Sigmoid colon (tissue), 7 donors: ENCODE measurements around the gene ARL5B. TPM values are rescaled to one million over a fixed set of nuclear protein-coding genes. Genes with fewer than 3 reads are reported as not detected.

ENCODE experiments used
- DNase-seq: peaks from one replicate; pipeline ENCODE4 v3.0.0-alpha.2; 2019
- H3K27ac ChIP-seq, 4 donors: fragments of 200-600 bp; sonication (generic); one replicate each; pipeline ENCODE4 v1.5.1; 2016 to 2019; ENCODE audit warnings: mild to moderate bottlenecking in 1 of 4
- H3K27me3 ChIP-seq, 3 donors: fragments of 200-600 bp; sonication (generic); one replicate each; pipeline ENCODE4 v1.5.1; 2019; ENCODE audit warnings: mild to moderate bottlenecking in 1 of 3
- H3K36me3 ChIP-seq, 4 donors: fragments of 200-600 bp; sonication (generic); one replicate each; pipeline ENCODE4 v1.5.1; 2016 to 2019
- H3K4me1 ChIP-seq, 4 donors: fragments of 200-600 bp; sonication (generic); one replicate each; pipeline ENCODE4 v1.5.1; 2017 to 2019
- H3K4me3 ChIP-seq, 4 donors: fragments of 200-600 bp; sonication (generic); one replicate each; pipeline ENCODE4 v1.5.1; 2017 to 2019; ENCODE audit warnings: mild to moderate bottlenecking in 2 of 4, moderate library complexity in 1 of 4
- H3K9me3 ChIP-seq, 4 donors: fragments of 200-600 bp in 3 of 4; sonication (generic) in 3 of 4; one replicate each; pipeline versions ENCODE4 v1.5.1 to v1.6.1; 2013 to 2019
- CTCF ChIP-seq, 4 experiments: fragments of 450-650 bp in 3 of 4; fragments of 200-600 bp in 1 of 4; IDR thresholded peaks; one replicate each; pipeline ENCODE4 v1.5.1; 2016 to 2019; ENCODE audit warnings: antibody characterized with exemption in 4 of 4, mild to moderate bottlenecking in 3 of 4, moderate library complexity in 2 of 4
- EP300 ChIP-seq, 4 donors: sonication (generic); formaldehyde crosslinking; IDR thresholded peaks; one replicate each; pipeline ENCODE4 v1.6.1; 2017; ENCODE audit warnings: antibody characterized with exemption in 4 of 4
- POLR2A ChIP-seq, 2 donors: fragments of 450-650 bp; IDR thresholded peaks; one replicate each; pipeline ENCODE4 v1.6.1; 2016; ENCODE audit warnings: antibody characterized with exemption in 2 of 2, mild to moderate bottlenecking in 2 of 2, moderate library complexity in 2 of 2
- POLR2AphosphoS5 ChIP-seq, 4 donors: sonication (generic); formaldehyde crosslinking; IDR thresholded peaks; one replicate each; pipeline ENCODE4 v1.6.1; 2017; ENCODE audit warnings: antibody characterized with exemption in 4 of 4
- WGBS, 2 donors: extraction: QIAGEN DNeasy Blood & Tissue Kit; methylation state at CpG; one replicate each; pipeline ENCODE4 v1.1.7; 2013; 5-methylcytosine and 5-hydroxymethylcytosine counted together
- intact Hi-C: fragments of 100-400 bp; cut with DNase I; formaldehyde crosslinking; loops from one replicate; pipeline ENCODE4 v1.15.1; 2023
- polyA plus RNA-seq, 3 donors: library from polyadenylated mRNA; stranded (reverse); fragments of 200-250 nt; gene quantifications; one replicate each; pipeline ENCODE4 v1.2.3, GENCODE V29; 2013
- total RNA-seq, 4 donors: library from RNA; depleted of rRNA; stranded (reverse); fragments of >200 nt; gene quantifications; one replicate each; pipeline ENCODE4 v1.1.0, GENCODE V29; 2016
- donor health status: healthy with polysubstance abuse.
- donor health status: Bipolar disorder and iron deficiency.
- donor health status: healthy.

The ARL5B gene
- total and polyA plus RNA-seq, 7 donors: 3.0 to 11.2 (median 9.0) TPM

DNA sequence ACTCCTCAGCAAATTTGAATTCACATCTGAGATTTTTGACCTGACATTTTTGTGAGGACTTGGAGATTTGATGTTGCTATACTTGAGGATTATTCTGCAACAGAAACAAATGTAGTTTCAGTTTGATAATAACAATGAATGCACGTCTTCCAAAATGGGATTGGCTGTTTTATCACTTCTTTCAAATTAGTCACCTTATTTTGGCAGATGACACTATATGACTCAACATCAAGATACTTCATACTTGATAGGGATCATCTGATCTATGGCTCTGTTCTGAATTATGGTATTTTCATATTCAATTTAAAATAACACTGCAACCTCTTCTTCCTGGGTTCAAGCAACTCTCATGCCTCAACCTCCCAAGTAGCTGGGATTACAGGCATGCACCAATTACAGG lies 24.2 kb downstream of the ARL5B start:
- no peaks in the 10 kb centered on the region for H3K9me3 ChIP-seq
- TF ChIP-seq EP300 (IDR thresholded peaks at IDR 0.05) (no peak), POLR2AphosphoS5 (IDR thresholded peaks at IDR 0.05) (no peak), CTCF (IDR thresholded peaks at IDR 0.05) (no peak), POLR2A (IDR thresholded peaks at IDR 0.05) (no peak)
- H3K27me3 ChIP-seq: no peaks in the 10 kb centered on the region
- WGBS, 2 donors: 52 to 64% methylated on average over 1 of the region's 1 CpG
- no peak overlapping the region for H3K27ac ChIP-seq
- intact Hi-C loops: no loop called here
- H3K4me3 ChIP-seq: no peak overlapping the region
- DNase-seq: no peak
- no peaks in the 10 kb centered on the region for H3K4me1 ChIP-seq
- H3K36me3 ChIP-seq: peaks cover 0 to 3% (median 0%) of the 10 kb centered on the region in 4 donors

GRCh38 chr10:18684416-18684815 lies 25.2 kb downstream of the ARL5B start:
- Histone ChIP-seq H3K9me3 (no peaks in the 10 kb centered on the region), H3K27me3 (no peaks in the 10 kb centered on the region), H3K27ac (no peak overlapping the region), H3K36me3 (no peaks in the 10 kb centered on the region), H3K4me3 (no peak overlapping the region), H3K4me1 (no peaks in the 10 kb centered on the region)
- intact Hi-C loops: no loop called here
- TF ChIP-seq POLR2A (IDR thresholded peaks at IDR 0.05): no peak
- no peak for TF ChIP-seq CTCF (IDR thresholded peaks at IDR 0.05)
- TF ChIP-seq POLR2AphosphoS5 (IDR thresholded peaks at IDR 0.05): no peak
- TF ChIP-seq EP300 (IDR thresholded peaks at IDR 0.05): no peak
- DNase-seq: no peak
- WGBS, 2 donors: 67 to 86% methylated on average over 1 of the region's 1 CpG

- intact Hi-C loops: no loop called here
- DNase-seq: no peak
- no peak overlapping the region for H3K4me3 ChIP-seq
- H3K9me3 ChIP-seq: no peaks in the 10 kb centered on the region
- no peak for TF ChIP-seq CTCF (IDR thresholded peaks at IDR 0.05)
- TF ChIP-seq EP300 (IDR thresholded peaks at IDR 0.05): no peak
- TF ChIP-seq POLR2A (IDR thresholded peaks at IDR 0.05): no peak
- TF ChIP-seq POLR2AphosphoS5 (IDR thresholded peaks at IDR 0.05): no peak
- H3K4me1 ChIP-seq: no peaks in the 10 kb centered on the region
- 76 to 78% methylated on average over 3 of the region's 3 CpGs for WGBS, 2 donors
- H3K36me3 ChIP-seq: no peaks in the 10 kb centered on the region
- no peaks in the 10 kb centered on the region for H3K27me3 ChIP-seq
- no peak overlapping the region for H3K27ac ChIP-seq
Observed at GRCh38 chr10:18684953-18685352, 25.7 kb downstream of the ARL5B start.

- 92 to 94% methylated on average over 7 of the region's 7 CpGs for WGBS, 2 donors
- intact Hi-C loops: no loop called here
- no peaks in the 10 kb centered on the region for H3K4me1 ChIP-seq
- no peak for DNase-seq
- no peak overlapping the region for H3K4me3 ChIP-seq
- no peak overlapping the region for H3K27ac ChIP-seq
- H3K36me3 ChIP-seq: no peaks in the 10 kb centered on the region
- H3K9me3 ChIP-seq: no peaks in the 10 kb centered on the region
- no peaks in the 10 kb centered on the region for H3K27me3 ChIP-seq
- TF ChIP-seq POLR2AphosphoS5 (IDR thresholded peaks at IDR 0.05) (no peak), CTCF (IDR thresholded peaks at IDR 0.05) (no peak), POLR2A (IDR thresholded peaks at IDR 0.05) (no peak), EP300 (IDR thresholded peaks at IDR 0.05) (no peak)
Observed at GRCh38 chr10:18685555-18685954, 26.3 kb downstream of the ARL5B start.

GRCh38 chr10:18687195-18687594 lies 28.0 kb downstream of the ARL5B start:
- no peaks in the 10 kb centered on the region for H3K27me3 ChIP-seq
- H3K4me1 ChIP-seq: no peaks in the 10 kb centered on the region
- intact Hi-C loops: no loop called here
- no peak for DNase-seq
- TF ChIP-seq POLR2AphosphoS5 (IDR thresholded peaks at IDR 0.05): no peak
- TF ChIP-seq POLR2A (IDR thresholded peaks at IDR 0.05): no peak
- no peaks in the 10 kb centered on the region for H3K36me3 ChIP-seq
- WGBS, 2 donors: 81 to 85% methylated on average over 7 of the region's 7 CpGs
- H3K9me3 ChIP-seq: no peaks in the 10 kb centered on the region
- no peak overlapping the region for H3K27ac ChIP-seq
- no peak overlapping the region for H3K4me3 ChIP-seq
